Activated CD4-positive, alpha-beta T cell treated with anti-CD3 and anti-CD28 coated beads, Interleukin-2, amount 10 ng/mL, durations not matched to agents 24 days and 14 days (primary cell): Measurements from ENCODE around the gene CHMP1A. TPM values are rescaled to one million over a fixed set of nuclear protein-coding genes. Genes with fewer than 3 reads are reported as not detected.
A peak's percentile ranks its signal among the peaks of the same experiment; 100 is the strongest.

Experiments
- DNase-seq: peaks from one replicate; pipeline ENCODE4 v3.0.0; 2022
- H3K27ac Mint-ChIP-seq: one replicate; pipeline ENCODE4 v1.8.0; 2022; ENCODE audit warnings: mild to moderate bottlenecking, mixed read lengths
- H3K27me3 Mint-ChIP-seq: one replicate; pipeline ENCODE4 v1.8.0; 2022; ENCODE audit warnings: mixed read lengths
- H3K36me3 Mint-ChIP-seq: one replicate; pipeline ENCODE4 v1.8.0; 2022; ENCODE audit warnings: low read depth, mild to moderate bottlenecking, mixed read lengths
- H3K4me1 Mint-ChIP-seq: one replicate; pipeline ENCODE4 v1.8.0; 2021; ENCODE audit warnings: mixed read lengths
- H3K4me3 Mint-ChIP-seq: one replicate; pipeline ENCODE4 v1.8.0; 2022; ENCODE audit warnings: mild to moderate bottlenecking, moderate library complexity, mixed read lengths
- H3K9me3 Mint-ChIP-seq: one replicate; pipeline ENCODE4 v1.8.0; 2021; ENCODE audit warnings: mixed read lengths
- intact Hi-C: fragments of 100-400 bp; cut with micrococcal nuclease; formaldehyde crosslinking; loops from one replicate; pipeline ENCODE4 v1.15.1; 2023
- total RNA-seq: library from RNA; stranded (reverse); gene quantifications from 2 replicates; pipeline ENCODE4 v1.2.3, GENCODE V29; 2022

Gene CHMP1A
- total RNA-seq, 1 donor from 2014 or later = 83.7 TPM

DNA sequence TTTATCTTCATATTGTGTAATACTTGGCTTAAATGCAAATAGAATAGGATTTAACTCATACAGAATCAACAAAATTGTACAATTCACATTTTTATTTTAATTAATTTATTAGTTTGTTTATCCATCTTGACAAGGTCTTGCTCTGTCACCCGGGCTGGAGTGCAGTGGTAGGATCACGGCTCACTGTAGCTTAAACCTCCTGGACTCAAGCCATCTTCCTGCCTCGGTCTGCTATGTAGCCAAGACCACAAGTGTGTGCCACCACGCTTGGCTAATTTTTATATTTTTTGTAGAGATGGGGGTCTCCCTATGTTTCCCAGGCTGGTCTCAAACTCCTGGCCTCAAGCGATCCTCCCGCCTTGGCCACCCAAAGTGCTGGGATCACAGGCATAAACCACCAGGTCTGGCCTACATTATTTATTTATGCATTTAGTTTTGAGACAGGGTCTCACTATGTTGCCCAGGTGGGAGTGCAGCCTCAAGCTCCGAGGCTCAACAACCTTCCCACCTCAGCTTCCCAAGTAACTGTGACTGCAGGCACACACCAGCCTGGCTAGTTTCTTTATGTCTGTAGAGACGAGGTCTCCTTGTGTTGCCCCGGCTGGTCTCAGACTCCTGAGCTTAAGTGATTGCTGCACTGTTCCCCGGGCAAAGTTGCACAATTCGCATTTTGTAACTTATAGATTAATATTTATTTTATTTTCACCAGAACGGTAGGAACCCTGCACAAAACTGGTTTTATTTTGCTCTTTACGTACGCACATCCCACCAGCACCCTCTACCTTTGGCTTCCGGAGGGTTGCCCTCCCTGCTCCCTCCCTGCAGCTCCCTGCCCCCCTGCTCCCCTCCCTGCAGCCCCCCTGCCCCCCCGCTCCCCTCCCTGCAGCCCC, 39.2 kb downstream of the CHMP1A start:
- DNase-seq = no peak
- Mint-ChIP-seq H3K27ac (no peak overlapping the region), H3K4me3 (no peak overlapping the region), H3K36me3 (no peaks in the 10 kb centered on the region), H3K4me1 (peaks cover 7% of the 10 kb centered on the region), H3K9me3 (peaks cover 10% of the 10 kb centered on the region), H3K27me3 (peaks cover 5% of the 10 kb centered on the region)
- intact Hi-C loops = no loop called here

DNA sequence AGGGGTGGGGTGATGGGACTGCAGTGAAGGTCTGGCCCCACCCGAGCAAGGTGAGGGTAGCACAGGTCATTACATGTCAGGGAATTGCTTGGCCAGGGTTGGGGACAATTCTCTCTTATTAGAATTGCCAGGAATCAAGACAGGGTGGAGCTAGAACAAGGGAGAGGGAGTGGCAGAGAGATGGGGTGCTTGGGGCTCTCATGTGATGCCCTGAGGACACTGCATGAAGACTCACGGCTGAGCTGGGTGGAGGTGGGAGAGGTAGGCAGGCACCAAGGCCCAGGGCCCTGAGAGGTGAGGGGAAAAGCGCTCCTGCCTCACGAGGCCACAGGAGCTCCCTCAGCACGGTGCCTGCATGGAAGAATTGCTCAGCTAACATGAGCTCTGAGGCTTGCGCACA, 40.5 kb downstream of the CHMP1A start:
- DNase-seq = no peak
- Mint-ChIP-seq H3K36me3 (no peaks in the 10 kb centered on the region), H3K27ac (peak overlapping the region; percentile 78), H3K9me3 (peaks cover 10% of the 10 kb centered on the region), H3K4me1 (peaks cover 7% of the 10 kb centered on the region), H3K27me3 (no peaks in the 10 kb centered on the region), H3K4me3 (no peak overlapping the region)
- intact Hi-C loops = no loop called here

DNA sequence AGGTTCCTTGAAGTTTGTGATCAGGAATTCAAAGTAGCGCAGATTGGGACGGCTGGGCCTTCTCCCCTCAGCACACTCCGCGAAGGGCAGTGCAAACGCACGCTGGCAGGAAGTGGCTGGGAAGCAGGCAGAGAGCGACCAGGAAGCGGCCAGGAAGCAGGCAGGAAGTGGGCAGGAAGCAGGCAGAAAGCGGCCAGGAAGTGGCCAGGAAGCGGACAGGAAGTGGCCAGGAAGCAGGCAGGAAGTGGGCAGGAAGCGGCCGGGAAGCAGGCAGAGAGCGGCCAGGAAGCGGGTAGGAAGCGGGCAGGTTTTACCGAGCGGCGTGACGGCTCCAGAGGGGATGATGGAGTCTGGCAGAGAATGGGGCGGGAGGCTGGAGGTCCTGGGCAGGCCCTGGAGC, 40.9 kb downstream of the CHMP1A start:
- H3K9me3 Mint-ChIP-seq = peaks cover 10% of the 10 kb centered on the region
- H3K4me3 Mint-ChIP-seq = no peak overlapping the region
- H3K4me1 Mint-ChIP-seq = peaks cover 7% of the 10 kb centered on the region
- intact Hi-C loops = no loop called here
- H3K27me3 Mint-ChIP-seq = no peaks in the 10 kb centered on the region
- no peaks in the 10 kb centered on the region for H3K36me3 Mint-ChIP-seq
- DNase-seq = no peak
- H3K27ac Mint-ChIP-seq = peak overlapping the region; percentile 78

DNA sequence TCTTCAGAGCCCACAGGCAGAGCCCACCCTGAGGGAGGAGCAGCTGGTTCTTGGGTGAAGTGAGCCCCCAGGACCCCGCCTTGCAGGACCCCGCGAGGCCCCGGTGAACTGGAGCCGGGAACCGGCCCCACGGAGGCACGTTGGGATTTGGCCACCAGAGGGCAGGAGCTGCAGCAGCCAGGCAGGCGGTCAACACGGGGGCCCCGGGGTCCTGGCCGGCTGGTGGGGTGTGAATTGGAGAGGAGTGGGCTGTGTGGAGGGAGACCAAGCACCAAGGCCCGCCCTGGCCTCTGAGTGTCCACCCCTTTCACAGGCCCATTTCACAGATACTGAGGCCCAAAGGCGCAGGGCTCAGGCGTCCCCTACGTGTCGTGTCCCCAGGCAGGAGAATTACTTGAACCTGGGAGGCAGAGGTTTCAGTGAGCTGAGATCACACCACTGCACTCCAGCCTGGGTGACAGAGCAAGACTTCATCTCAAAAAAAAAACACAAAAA, 41.9 kb downstream of the CHMP1A start:
- H3K27me3 Mint-ChIP-seq = no peaks in the 10 kb centered on the region
- DNase-seq = no peak
- H3K36me3 Mint-ChIP-seq = no peaks in the 10 kb centered on the region
- peaks cover 10% of the 10 kb centered on the region for H3K9me3 Mint-ChIP-seq
- intact Hi-C loops = no loop called here
- H3K4me1 Mint-ChIP-seq = peaks cover 7% of the 10 kb centered on the region
- H3K27ac Mint-ChIP-seq = no peak overlapping the region
- H3K4me3 Mint-ChIP-seq = no peak overlapping the region

DNA sequence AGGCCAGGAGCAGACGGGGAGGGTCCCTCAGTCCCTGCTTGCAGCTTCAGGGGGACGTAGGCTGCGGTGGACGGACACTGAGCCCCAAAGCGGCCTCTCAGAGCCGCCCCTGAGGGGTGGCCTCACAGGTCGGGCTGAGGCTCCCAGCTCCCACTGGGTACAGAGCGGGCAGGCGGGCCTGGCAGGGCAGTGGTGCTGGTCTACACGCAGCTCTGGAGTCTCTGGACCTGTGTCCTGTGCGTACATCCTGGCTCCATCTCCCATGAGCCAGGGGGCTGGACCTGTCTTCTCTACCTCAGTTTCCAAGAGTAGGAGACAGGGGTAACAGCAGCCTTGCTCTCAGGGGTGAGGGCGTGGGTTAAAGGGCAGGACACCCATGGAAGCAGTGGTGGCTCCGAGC, 42.3 kb downstream of the CHMP1A start:
- Mint-ChIP-seq H3K4me1 (peaks cover 7% of the 10 kb centered on the region), H3K4me3 (no peak overlapping the region), H3K9me3 (peaks cover 10% of the 10 kb centered on the region), H3K27me3 (no peaks in the 10 kb centered on the region), H3K27ac (no peak overlapping the region), H3K36me3 (no peaks in the 10 kb centered on the region)
- intact Hi-C loops = no loop called here
- DNase-seq = no peak

DNA sequence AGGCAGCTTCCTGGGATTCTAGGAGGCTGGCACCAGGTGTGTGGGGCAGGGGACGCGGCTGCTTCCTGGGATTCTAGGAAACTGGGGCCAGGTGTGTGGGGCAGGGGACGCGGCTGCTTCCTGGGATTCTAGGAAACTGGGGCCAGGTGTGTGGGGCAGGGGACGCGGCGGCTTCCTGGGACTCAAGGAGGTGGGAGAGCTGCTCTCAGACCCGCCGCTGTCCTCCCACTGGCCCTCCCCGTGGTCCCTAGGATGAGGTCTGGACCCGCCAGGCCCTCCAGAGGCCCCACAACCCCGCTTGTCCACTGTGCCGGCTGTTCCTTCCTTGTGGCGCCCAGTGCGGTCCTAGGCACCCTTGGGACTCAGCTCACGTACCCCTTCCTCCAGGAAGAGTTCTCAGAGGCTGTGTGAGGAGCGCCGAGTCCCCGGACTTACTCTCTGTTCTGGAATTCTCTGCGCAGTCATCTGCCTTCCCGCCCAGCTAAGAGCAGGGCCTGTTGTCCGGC, 43.5 kb downstream of the CHMP1A start:
- no peaks in the 10 kb centered on the region for H3K27me3 Mint-ChIP-seq
- DNase-seq = no peak
- peaks cover 7% of the 10 kb centered on the region for H3K4me1 Mint-ChIP-seq
- H3K9me3 Mint-ChIP-seq = peaks cover 10% of the 10 kb centered on the region
- no peak overlapping the region for H3K27ac Mint-ChIP-seq
- intact Hi-C loops = no loop called here
- H3K36me3 Mint-ChIP-seq = no peaks in the 10 kb centered on the region
- no peak overlapping the region for H3K4me3 Mint-ChIP-seq

DNA sequence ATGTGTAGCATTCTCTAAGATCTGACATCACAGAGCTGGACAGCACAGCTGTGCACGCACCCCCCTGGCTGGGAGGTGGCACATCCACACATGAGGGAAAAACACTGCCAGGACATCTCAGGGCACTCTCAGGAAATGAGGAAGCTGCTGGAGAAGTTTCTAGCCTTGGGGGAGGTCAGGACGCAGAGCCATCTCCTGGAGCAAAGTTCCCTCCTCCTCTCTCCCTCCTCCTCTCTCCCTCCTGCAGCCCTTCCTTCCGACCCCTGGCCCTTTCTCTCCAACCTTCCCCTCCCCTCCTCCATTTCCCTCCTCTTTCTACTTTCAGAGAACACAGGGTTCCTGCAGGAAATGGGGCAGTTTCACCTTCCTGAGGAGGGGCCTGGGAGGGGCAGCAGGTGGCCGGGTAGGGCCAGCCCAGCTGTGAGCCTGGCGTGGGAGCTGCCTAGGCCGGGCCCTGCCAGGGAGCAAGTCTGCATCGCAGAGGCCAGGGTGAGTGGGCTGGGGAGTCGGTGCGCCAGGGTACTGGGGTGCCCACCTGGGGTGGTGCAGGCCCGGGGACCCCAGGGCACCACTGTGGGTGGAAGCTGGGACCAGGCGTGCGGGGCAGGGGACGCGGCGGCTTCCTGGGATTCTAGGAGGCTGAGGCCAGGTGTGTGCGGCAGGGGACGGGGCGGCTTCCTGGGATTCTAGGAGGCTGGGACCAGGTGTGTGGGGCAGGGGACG, 44.1 kb downstream of the CHMP1A start, which contains the start of gene DPEP1:
TSS of gene DPEP1 (plus strand) at position 412 of the 723 bp plus-strand sequence. CDS start 16,769 bp downstream, outside the sequence.
- H3K36me3 Mint-ChIP-seq = no peaks in the 10 kb centered on the region
- no peak within 1 kb of the TSS for H3K27ac Mint-ChIP-seq
- no peaks in the 10 kb centered on the region for H3K27me3 Mint-ChIP-seq
- intact Hi-C loops = no loop called here
- no peak within 1 kb of the TSS for H3K4me3 Mint-ChIP-seq
- H3K4me1 Mint-ChIP-seq = peaks cover 7% of the 10 kb centered on the region
- peaks cover 10% of the 10 kb centered on the region for H3K9me3 Mint-ChIP-seq
- no peak for DNase-seq

DNA sequence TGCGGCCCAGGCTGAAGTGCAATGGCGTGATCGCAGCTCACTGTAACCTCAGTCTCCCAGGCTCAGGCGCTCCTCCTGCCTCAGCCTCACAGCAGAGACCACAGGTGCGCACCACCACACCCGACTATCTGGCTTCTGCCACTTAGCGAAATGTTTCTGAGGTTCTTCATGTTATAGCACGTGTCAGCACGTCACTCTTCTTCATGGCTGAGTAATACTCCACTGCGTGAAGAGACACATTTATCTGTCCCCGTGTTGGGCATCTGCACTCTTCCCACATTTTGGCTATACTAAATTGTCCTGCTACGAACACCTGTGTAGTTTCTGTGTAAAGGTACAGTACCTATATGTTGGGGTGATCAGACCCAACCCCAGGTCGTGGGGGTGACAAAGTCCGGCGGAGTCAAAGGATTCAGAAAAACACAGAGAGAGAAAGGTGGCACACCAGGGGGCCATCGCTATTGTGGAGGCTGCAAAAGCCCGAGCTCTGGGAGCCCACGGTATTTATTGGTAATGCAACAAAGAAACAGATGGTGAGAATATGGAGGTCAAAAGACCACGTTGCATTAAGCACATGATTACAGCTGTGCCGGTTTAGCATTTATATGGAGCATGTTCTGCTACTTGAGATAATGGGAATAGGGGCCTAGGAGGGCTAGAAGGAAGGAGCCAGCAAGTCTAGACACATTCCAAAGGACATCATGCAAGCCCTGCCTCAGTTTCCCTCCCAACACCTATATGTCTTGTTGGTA, 44.9 kb downstream of the CHMP1A start:
- peaks cover 10% of the 10 kb centered on the region for H3K9me3 Mint-ChIP-seq

DNA sequence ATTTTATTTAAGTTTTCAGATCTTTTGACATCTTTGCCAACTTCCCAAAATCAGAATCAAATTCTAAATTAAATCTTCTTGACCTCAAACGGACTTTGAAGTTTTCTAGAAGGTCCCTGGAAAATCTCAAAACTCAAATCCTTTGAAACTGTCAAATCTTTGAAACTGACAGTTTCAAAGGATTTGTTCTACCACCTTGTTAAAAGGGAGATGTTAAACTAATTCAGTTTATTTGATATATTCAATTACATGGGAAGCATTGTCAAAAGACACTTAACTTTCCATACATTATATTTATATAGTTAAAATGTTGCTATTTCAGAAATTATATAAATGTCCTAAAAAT, 47.4 kb downstream of the CHMP1A start:
- no peak for DNase-seq
- H3K4me3 Mint-ChIP-seq = no peak overlapping the region
- H3K9me3 Mint-ChIP-seq = no peaks in the 10 kb centered on the region
- H3K27me3 Mint-ChIP-seq = no peaks in the 10 kb centered on the region
- H3K36me3 Mint-ChIP-seq = no peaks in the 10 kb centered on the region
- intact Hi-C loops = no loop called here
- no peak overlapping the region for H3K27ac Mint-ChIP-seq
- no peaks in the 10 kb centered on the region for H3K4me1 Mint-ChIP-seq

More for the DNA sequence above, 44.9 kb downstream of the CHMP1A start:
- Mint-ChIP-seq H3K27ac (no peak overlapping the region), H3K4me3 (no peak overlapping the region), H3K36me3 (no peaks in the 10 kb centered on the region), H3K27me3 (no peaks in the 10 kb centered on the region), H3K4me1 (peaks cover 7% of the 10 kb centered on the region)
- intact Hi-C loops = no loop called here
- no peak for DNase-seq

DNA sequence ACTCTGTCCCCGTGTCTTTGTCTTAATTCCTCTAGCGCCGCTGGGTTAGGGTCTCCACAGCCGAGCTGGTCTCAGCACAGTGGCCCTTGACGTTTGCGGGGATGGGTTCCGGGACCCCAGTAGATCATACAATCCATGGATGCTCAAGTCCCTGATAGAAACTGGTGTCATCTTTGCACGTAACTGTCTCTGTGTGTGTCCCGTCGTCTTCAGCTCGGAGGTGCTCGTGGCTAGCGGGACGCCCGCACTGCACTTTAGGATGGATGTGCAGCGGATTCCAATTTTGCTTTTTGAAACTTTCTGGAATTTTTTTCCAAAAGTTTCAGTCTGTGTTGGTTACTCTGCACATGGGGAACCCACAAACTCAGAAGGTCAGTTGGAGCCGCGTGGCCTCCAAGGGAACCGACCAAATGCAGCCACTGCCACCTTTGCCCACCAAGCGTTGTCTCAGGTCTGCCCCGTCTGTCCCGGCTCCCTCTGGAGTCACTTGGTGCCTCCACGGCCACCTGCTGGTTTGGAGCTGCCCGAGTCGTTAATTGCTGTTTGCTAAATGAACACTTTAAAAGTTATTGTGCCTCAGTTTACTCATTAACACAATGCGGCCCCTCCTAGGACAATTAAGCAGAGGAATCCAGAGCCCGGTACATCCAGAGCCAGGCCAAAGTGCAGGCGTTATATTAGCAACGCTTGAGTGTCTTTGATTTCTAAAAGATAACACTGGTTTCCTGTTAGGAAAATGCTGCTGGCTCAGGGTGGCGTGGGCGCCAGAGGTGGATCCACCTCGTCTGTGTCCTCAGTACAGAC, 49.4 kb downstream of the CHMP1A start:
- H3K27me3 Mint-ChIP-seq = no peaks in the 10 kb centered on the region
- H3K9me3 Mint-ChIP-seq = no peaks in the 10 kb centered on the region
- no peak for DNase-seq
- peaks cover under 1% of the 10 kb centered on the region for H3K4me1 Mint-ChIP-seq
- intact Hi-C loops = no loop called here
- H3K4me3 Mint-ChIP-seq = no peak overlapping the region
- H3K36me3 Mint-ChIP-seq = no peaks in the 10 kb centered on the region
- H3K27ac Mint-ChIP-seq = no peak overlapping the region

DNA sequence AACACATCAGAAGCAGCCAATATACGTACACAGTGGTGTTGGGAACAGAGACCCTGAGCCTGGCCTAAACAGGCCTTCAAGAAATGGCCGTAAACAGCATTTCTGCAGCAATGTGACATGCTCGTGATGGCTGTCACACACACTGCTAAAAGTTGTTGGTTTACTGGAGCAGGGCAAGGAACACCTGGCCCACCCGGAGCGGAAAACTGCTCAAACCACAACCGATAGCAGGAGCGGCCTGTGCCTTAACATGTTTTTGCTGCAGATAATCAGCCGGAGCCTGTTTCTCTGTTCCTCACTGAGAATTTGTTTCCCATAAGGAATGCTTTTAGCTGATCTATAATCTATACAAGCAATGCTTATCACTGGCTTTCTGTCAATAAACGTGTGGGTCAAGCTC, 50.1 kb downstream of the CHMP1A start:
- no peaks in the 10 kb centered on the region for H3K27me3 Mint-ChIP-seq
- DNase-seq = no peak
- no peaks in the 10 kb centered on the region for H3K9me3 Mint-ChIP-seq
- intact Hi-C loops = no loop called here
- H3K27ac Mint-ChIP-seq = no peak overlapping the region
- H3K4me1 Mint-ChIP-seq = peaks cover 8% of the 10 kb centered on the region
- H3K36me3 Mint-ChIP-seq = no peaks in the 10 kb centered on the region
- no peak overlapping the region for H3K4me3 Mint-ChIP-seq

DNA sequence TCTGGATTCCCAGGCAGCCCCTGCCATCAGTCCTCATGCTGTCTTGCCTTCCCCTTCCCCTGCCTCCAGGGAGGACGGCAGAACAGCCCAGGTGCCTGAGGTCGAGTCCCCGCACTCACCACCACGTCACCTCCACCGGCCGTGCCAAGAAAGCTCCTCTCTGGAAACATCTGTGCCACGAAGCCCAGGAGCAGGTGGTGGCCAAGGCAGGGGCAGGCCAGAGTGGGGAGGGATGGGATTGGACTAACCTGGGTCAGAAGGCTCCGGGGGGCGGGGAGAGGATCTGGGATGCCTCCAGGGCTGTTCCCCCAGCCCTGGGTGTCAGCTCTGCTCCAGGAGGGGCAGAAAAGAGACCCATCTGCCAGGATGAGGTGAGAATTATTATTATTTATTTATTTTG, 51.5 kb downstream of the CHMP1A start:
- no peak for DNase-seq
- Mint-ChIP-seq H3K9me3 (no peaks in the 10 kb centered on the region), H3K27ac (no peak overlapping the region), H3K27me3 (no peaks in the 10 kb centered on the region), H3K4me3 (no peak overlapping the region), H3K4me1 (peaks cover 9% of the 10 kb centered on the region), H3K36me3 (no peaks in the 10 kb centered on the region)
- intact Hi-C loops = no loop called here
